Neuron (in vitro differentiated cells): ENCODE data around the gene LRGUK.

Source experiments
- H2AFZ ChIP-seq: one replicate; pipeline ENCODE4 v1.6.1; 2013; ENCODE audit warnings: low read depth, mild to moderate bottlenecking, inconsistent platforms, low read length, moderate library complexity
- H3K27me3 ChIP-seq: one replicate; pipeline ENCODE4 v1.6.1; 2013; ENCODE audit warnings: low read length; ENCODE audit not compliant: insufficient read depth
- H3K36me3 ChIP-seq: one replicate; pipeline ENCODE4 v1.6.1; 2013; ENCODE audit warnings: low read length; ENCODE audit not compliant: insufficient read depth
- H3K4me1 ChIP-seq: one replicate; pipeline ENCODE4 v1.6.1; 2013; ENCODE audit warnings: low read length; ENCODE audit not compliant: insufficient read depth
- H3K4me3 ChIP-seq: 2 replicates; pipeline ENCODE4 v1.5.1; 2013; ENCODE audit warnings: mild to moderate bottlenecking, low read length, moderate library complexity
- H3K9me3 ChIP-seq: one replicate; pipeline ENCODE4 v1.6.1; 2013; ENCODE audit warnings: low read length

The LRGUK gene

GRCh38 chr7:134101716-134102115, 25.4 kb upstream of the LRGUK start:
- no peak overlapping the region for H2AFZ ChIP-seq
- H3K4me3 ChIP-seq = no peak overlapping the region
- no peaks in the 10 kb centered on the region for H3K27me3 ChIP-seq
- H3K9me3 ChIP-seq = peaks cover 3% of the 10 kb centered on the region
- H3K36me3 ChIP-seq = no peaks in the 10 kb centered on the region
- no peaks in the 10 kb centered on the region for H3K4me1 ChIP-seq

GRCh38 chr7:134104166-134104565, 23.0 kb upstream of the LRGUK start:
- Histone ChIP-seq H2AFZ (no peak overlapping the region), H3K4me3 (no peak overlapping the region), H3K4me1 (no peaks in the 10 kb centered on the region), H3K27me3 (no peaks in the 10 kb centered on the region), H3K9me3 (no peaks in the 10 kb centered on the region), H3K36me3 (no peaks in the 10 kb centered on the region)

DNA sequence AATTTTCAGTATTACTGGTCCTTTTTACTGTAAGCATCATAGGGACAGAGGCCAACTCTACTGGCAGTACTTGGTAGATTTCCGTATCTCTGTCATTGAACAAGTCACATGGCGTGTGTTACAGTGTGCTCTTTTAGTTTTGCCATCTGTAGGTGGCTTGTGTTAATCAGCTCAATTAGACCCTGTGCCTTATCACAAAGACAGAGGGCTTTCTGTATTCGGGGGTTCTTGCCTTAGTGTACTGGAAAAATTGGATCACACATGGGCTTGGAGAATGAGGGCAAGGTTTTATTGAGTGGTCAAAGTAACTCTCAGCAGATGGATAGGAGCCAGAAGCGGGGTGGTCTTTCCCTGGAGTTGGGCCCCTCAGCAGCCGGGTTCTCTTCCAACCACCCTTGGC, 21.3 kb upstream of the LRGUK start:
- H3K27me3 ChIP-seq = no peaks in the 10 kb centered on the region
- H3K36me3 ChIP-seq = no peaks in the 10 kb centered on the region
- H3K4me3 ChIP-seq = no peak overlapping the region
- no peaks in the 10 kb centered on the region for H3K4me1 ChIP-seq
- no peaks in the 10 kb centered on the region for H3K9me3 ChIP-seq
- no peak overlapping the region for H2AFZ ChIP-seq

- H3K36me3 ChIP-seq = no peaks in the 10 kb centered on the region
- no peak overlapping the region for H3K4me3 ChIP-seq
- no peak overlapping the region for H2AFZ ChIP-seq
- peaks cover 3% of the 10 kb centered on the region for H3K4me1 ChIP-seq
- no peaks in the 10 kb centered on the region for H3K9me3 ChIP-seq
- no peaks in the 10 kb centered on the region for H3K27me3 ChIP-seq
These were observed 18.3 kb upstream of the LRGUK start for GRCh38 chr7:134108802-134109201.

DNA sequence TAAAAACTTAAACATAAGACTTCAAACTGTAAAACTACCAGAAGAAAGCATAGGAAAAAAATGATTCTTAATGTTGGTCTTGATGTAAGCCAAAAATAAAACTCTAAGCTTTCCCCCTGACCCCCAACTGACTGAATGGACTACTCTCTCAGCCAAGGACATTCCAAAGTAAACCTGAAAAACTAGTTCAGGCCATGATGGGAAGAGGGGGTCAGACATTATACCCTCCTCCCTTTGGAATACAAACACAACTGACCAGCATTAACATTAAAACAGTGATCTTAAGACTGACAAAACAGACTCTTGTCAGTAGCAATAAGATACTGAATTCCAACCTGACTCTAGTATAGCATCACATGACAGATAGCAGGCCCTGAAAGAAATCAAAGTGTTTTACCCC, 13.5 kb upstream of the LRGUK start:
- no peaks in the 10 kb centered on the region for H3K9me3 ChIP-seq
- peaks cover 3% of the 10 kb centered on the region for H3K4me1 ChIP-seq
- H3K27me3 ChIP-seq = no peaks in the 10 kb centered on the region

DNA sequence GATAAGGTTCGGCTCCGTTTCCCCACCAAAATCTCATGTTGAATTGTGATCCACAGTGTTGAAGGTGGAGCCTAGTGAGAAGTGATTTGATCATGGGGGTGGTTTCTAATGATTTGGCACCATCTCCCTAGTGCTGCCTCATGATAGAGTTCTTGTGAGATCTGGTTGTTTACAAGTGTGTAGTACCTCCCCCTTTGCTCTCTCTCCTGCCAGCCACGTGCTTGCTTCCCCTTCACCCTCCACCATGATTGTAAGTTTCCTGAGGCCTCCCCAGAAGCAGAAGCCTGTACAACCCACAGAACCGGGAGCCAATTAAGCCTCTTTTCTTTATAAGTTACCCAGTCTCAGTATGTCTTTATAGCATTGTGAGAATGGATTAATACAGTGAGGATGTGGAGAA, 12.1 kb upstream of the LRGUK start:
- H3K27me3 ChIP-seq = no peaks in the 10 kb centered on the region
- no peak overlapping the region for H2AFZ ChIP-seq
- H3K4me1 ChIP-seq = peaks cover 3% of the 10 kb centered on the region
- no peaks in the 10 kb centered on the region for H3K9me3 ChIP-seq
- no peaks in the 10 kb centered on the region for H3K36me3 ChIP-seq
- H3K4me3 ChIP-seq = no peak overlapping the region

More for the DNA sequence above, 13.5 kb upstream of the LRGUK start:
- H2AFZ ChIP-seq = no peak overlapping the region
- no peak overlapping the region for H3K4me3 ChIP-seq
- H3K36me3 ChIP-seq = no peaks in the 10 kb centered on the region

GRCh38 chr7:134120405-134120804, 6.7 kb upstream of the LRGUK start:
- Histone ChIP-seq H3K9me3 (peaks cover 2% of the 10 kb centered on the region), H3K4me1 (peaks cover 8% of the 10 kb centered on the region), H3K27me3 (peaks cover 5% of the 10 kb centered on the region), H3K4me3 (no peak overlapping the region), H3K36me3 (no peaks in the 10 kb centered on the region), H2AFZ (no peak overlapping the region)

GRCh38 chr7:134121632-134122139, 5.5 kb upstream of the LRGUK start:
- Histone ChIP-seq H3K36me3 (no peaks in the 10 kb centered on the region), H3K27me3 (peaks cover 5% of the 10 kb centered on the region), H2AFZ (no peak overlapping the region), H3K9me3 (peaks cover 2% of the 10 kb centered on the region), H3K4me3 (no peak overlapping the region), H3K4me1 (peaks cover 17% of the 10 kb centered on the region)

DNA sequence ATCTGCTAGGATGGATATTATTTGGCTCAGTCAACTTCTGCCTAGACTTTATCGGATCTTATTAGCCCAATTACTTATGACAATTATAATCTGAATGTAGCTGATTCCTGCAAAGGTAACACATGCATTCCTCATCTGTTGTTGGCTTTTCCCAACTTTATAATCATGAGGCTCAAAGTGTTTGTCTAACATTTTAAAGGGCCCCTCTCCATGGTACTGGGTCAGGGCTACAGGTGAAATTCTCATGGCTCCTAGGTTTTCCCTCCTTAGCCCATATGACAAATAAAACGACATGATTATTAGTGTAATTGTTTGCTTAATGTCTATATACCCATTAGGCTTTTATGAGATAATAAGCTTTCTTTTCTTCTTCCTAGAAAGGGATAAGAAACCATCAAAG, 4.2 kb upstream of the LRGUK start:
- Histone ChIP-seq H2AFZ (no peak overlapping the region), H3K27me3 (peaks cover 5% of the 10 kb centered on the region), H3K4me3 (no peak overlapping the region), H3K4me1 (peaks cover 26% of the 10 kb centered on the region), H3K9me3 (peaks cover 2% of the 10 kb centered on the region), H3K36me3 (no peaks in the 10 kb centered on the region)

DNA sequence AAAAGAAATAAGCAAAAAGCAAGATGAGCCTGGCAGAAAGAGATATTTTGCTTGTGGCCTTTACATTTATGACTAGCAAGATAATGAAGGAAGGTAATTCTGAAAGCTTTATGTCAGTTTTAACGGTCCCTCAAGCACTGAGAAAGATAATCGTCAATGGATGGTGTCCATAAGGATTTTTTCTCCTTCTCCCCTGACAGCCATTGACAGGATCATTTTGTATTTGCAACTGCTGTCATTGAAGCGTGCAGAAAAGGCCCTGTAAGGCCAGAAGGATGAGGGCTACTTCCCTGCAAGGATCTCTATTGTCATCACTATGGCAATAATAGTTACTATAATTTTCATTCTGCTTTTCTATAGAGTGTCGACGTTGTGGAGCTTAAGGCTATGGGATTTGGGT, 994 bp upstream of the LRGUK start:
- Histone ChIP-seq H3K9me3 (no peaks in the 10 kb centered on the region), H3K36me3 (no peaks in the 10 kb centered on the region), H3K4me1 (peaks cover 50% of the 10 kb centered on the region), H2AFZ (peak overlapping the region; percentile 64), H3K27me3 (peaks cover 5% of the 10 kb centered on the region), H3K4me3 (peak overlapping the region; percentile 75)

DNA sequence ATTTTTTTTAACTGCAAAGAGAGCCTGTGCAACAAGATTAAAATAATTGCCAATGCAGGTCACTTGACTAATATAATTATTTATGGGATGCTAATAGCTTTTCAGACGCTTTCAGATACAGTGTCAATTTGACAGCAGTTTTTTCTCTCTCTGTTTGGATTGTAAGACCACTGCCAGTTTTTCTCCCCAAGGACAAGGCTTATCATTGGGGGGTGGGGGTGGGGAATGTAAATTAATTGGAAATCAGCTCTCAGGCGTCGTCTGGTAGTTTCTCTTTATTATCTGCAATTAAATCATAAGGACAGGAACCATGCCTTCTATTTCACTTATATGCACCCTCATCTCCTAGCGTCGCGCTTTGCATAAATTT, 559 bp upstream of the LRGUK start:
- peak overlapping the region; percentile 64 for H2AFZ ChIP-seq
- H3K4me3 ChIP-seq = peak overlapping the region; percentile 75
- peaks cover 50% of the 10 kb centered on the region for H3K4me1 ChIP-seq
- peaks cover 5% of the 10 kb centered on the region for H3K27me3 ChIP-seq
- H3K36me3 ChIP-seq = no peaks in the 10 kb centered on the region
- H3K9me3 ChIP-seq = no peaks in the 10 kb centered on the region

DNA sequence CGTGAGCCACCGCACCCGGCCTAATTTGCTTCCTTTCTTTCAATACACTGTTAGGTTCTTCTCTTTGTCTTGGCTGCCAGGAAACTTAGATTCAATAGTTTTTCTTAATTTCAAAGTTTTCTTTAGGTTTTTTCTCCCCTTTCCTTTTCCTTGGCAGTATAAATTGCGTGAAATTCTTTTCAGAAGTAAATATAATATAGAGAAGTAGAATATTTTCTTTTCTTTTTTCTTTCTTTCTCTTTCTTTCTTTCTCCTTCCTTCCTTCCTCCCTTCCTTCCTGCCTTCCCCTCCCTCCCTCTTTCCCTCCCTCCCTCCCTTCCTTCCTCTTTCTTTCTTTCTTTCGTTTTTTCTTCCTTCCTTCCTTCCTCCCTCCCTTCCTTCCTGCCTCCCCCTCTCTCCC, 1.7 kb downstream of the LRGUK start:
- H3K4me3 ChIP-seq = no peak overlapping the region
- H3K27me3 ChIP-seq = no peaks in the 10 kb centered on the region
- peaks cover 2% of the 10 kb centered on the region for H3K9me3 ChIP-seq
- no peaks in the 10 kb centered on the region for H3K36me3 ChIP-seq
- H2AFZ ChIP-seq = no peak overlapping the region
- peaks cover 49% of the 10 kb centered on the region for H3K4me1 ChIP-seq

DNA sequence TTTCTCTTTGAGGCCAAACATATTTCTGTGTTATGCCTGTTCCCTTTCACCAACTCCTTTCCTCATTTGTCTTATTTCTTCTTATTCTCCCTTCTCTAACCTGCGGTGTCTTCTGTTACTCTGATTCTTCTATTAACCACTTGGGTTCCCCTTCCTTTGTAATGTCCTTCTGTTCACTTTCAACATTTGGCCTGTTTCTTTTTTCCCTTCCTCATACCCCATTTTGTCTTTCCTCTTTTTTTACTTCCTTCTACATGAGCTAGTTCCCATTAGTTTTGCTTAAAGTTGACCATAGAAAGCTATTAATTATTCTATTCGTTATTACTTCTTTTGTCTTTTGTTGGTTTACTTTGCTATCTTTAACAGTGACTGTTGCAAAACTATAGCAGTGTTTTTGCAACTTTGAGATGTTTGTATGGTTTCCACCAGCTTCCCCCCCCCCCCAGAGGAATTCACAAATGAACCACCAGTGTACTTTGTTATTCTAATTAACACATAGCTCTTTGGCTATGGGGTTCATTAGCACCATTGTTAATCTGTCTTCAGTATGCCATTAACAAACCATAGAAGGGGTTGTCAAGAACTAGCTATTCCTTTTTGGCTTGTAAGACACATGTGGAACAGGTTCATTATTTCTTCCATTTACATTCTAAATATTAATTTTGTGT, 2.9 kb downstream of the LRGUK start:
- Histone ChIP-seq H2AFZ (no peak overlapping the region), H3K9me3 (peaks cover 2% of the 10 kb centered on the region), H3K4me1 (peaks cover 45% of the 10 kb centered on the region), H3K4me3 (no peak overlapping the region), H3K36me3 (no peaks in the 10 kb centered on the region), H3K27me3 (no peaks in the 10 kb centered on the region)

DNA sequence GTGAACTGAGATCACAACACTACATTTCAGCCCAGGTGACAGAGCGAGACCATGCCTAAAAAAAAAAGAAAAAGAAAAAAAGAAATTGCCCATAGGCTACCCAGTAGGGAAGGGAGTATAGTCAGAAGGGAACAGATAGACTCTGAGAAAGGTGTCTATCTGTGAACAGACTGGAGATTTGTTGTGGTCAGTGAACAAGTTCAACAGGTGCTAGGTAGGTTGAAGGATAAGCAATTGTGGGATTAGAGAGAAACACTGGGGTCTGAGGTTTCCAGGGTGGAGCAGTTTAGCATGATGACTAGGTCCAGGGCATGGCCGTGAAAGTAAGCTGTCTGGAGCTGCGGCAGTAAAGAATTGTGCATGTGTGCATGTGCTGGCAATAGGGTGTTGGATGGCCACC, 6.9 kb downstream of the LRGUK start:
- Histone ChIP-seq H3K27me3 (no peaks in the 10 kb centered on the region), H3K4me3 (no peak overlapping the region), H3K36me3 (no peaks in the 10 kb centered on the region), H2AFZ (no peak overlapping the region), H3K4me1 (peaks cover 16% of the 10 kb centered on the region), H3K9me3 (peaks cover 2% of the 10 kb centered on the region)
